ENCODE measurements around the gene SLC2A2. TPM values are rescaled to one million over a fixed set of nuclear protein-coding genes. Genes with fewer than 3 reads are reported as not detected.

The SLC2A2 gene
- total and polyA plus RNA-seq, 4 donors: 160 to 506 (median 321) TPM

DNA sequence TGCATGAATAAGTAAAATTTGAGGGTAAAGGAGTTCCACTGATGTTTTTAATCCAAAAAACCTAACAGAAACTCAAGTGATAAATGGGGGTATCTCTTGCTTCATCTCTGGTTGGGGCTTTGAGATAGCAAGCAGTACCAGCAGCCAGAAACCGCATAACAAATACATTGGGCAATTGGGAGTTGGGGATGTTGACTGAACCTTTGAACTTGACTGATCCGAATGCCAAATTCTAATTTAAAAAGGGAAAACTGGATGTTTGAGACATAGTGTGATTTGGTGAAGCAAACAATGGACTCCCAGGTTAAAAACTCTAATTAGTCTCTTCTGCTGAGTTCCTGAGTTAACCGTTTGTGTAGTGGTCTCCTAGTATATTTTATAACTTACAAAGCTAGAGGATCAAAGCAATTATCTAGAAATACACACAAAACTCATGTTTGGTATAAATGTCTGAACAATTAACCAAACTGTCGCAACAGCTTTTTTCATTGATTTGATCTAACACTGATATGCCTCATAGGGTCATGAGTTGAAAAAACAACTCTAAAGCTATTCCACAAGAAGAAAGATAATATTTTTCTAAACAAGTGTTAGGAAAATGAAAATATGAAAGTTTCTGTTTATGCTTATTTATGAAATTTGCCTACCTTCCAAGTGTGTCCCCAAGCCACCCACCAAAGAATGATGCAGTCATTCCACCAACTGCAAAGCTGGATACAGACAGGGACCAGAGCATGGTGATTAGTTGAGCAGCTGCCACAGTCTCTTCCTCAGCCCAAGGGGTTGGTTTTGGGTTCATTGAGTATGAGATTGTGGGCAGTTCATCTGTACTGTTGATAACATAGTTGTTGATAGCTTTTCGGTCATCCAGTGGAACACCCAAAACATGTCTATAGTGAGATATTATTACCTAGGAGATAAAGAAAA is 12.4 kb downstream of the SLC2A2 start:
- TF ChIP-seq HNF4G (IDR thresholded peaks at IDR 0.05): peak; percentile 52
- TF ChIP-seq, protein P1, sequence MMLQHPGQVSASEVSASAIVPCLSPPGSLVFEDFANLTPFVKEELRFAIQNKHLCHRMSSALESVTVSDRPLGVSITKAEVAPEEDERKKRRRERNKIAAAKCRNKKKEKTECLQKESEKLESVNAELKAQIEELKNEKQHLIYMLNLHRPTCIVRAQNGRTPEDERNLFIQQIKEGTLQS (IDR thresholded peaks at IDR 0.05): peak; percentile 65
- TF ChIP-seq SP1 (IDR thresholded peaks at IDR 0.05): peak; percentile 85
- TF ChIP-seq, protein P2, sequence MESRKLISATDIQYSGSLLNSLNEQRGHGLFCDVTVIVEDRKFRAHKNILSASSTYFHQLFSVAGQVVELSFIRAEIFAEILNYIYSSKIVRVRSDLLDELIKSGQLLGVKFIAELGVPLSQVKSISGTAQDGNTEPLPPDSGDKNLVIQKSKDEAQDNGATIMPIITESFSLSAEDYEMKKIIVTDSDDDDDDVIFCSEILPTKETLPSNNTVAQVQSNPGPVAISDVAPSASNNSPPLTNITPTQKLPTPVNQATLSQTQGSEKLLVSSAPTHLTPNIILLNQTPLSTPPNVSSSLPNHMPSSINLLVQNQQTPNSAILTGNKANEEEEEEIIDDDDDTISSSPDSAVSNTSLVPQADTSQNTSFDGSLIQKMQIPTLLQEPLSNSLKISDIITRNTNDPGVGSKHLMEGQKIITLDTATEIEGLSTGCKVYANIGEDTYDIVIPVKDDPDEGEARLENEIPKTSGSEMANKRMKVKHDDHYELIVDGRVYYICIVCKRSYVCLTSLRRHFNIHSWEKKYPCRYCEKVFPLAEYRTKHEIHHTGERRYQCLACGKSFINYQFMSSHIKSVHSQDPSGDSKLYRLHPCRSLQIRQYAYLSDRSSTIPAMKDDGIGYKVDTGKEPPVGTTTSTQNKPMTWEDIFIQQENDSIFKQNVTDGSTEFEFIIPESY (IDR thresholded peaks at IDR 0.05): peak; percentile 68
- TF ChIP-seq, protein P3, sequence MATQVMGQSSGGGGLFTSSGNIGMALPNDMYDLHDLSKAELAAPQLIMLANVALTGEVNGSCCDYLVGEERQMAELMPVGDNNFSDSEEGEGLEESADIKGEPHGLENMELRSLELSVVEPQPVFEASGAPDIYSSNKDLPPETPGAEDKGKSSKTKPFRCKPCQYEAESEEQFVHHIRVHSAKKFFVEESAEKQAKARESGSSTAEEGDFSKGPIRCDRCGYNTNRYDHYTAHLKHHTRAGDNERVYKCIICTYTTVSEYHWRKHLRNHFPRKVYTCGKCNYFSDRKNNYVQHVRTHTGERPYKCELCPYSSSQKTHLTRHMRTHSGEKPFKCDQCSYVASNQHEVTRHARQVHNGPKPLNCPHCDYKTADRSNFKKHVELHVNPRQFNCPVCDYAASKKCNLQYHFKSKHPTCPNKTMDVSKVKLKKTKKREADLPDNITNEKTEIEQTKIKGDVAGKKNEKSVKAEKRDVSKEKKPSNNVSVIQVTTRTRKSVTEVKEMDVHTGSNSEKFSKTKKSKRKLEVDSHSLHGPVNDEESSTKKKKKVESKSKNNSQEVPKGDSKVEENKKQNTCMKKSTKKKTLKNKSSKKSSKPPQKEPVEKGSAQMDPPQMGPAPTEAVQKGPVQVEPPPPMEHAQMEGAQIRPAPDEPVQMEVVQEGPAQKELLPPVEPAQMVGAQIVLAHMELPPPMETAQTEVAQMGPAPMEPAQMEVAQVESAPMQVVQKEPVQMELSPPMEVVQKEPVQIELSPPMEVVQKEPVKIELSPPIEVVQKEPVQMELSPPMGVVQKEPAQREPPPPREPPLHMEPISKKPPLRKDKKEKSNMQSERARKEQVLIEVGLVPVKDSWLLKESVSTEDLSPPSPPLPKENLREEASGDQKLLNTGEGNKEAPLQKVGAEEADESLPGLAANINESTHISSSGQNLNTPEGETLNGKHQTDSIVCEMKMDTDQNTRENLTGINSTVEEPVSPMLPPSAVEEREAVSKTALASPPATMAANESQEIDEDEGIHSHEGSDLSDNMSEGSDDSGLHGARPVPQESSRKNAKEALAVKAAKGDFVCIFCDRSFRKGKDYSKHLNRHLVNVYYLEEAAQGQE (IDR thresholded peaks at IDR 0.05): peak; percentile 45
- TF ChIP-seq YY1 (IDR thresholded peaks at IDR 0.05): peak; percentile 79
- peak; percentile 88 for TF ChIP-seq NR2F2 (IDR thresholded peaks at IDR 0.05)
- TF ChIP-seq GABPA (IDR thresholded peaks at IDR 0.05 in 1 of 2, conservative IDR thresholded peaks at IDR 0.05 in 1 of 2): no peak
- no peak for TF ChIP-seq EGR1 (IDR thresholded peaks at IDR 0.05; ENCODE audit: low read depth in 2 of 2)
- TF ChIP-seq, protein P4, sequence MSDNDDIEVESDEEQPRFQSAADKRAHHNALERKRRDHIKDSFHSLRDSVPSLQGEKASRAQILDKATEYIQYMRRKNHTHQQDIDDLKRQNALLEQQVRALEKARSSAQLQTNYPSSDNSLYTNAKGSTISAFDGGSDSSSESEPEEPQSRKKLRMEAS (IDR thresholded peaks at IDR 0.05): peak; percentile 72
- peak; percentile 95 for TF ChIP-seq FOXA1 (IDR thresholded peaks at IDR 0.05)
- peak; percentile 67 to 86 for TF ChIP-seq RXRA (IDR thresholded peaks at IDR 0.05)
- peak; percentile 86 to 92 for TF ChIP-seq HNF4A (conservative IDR thresholded peaks at IDR 0.05)
- TF ChIP-seq FOXA2 (IDR thresholded peaks at IDR 0.05): peak; percentile 94
- TF ChIP-seq RAD21 (IDR thresholded peaks at IDR 0.05): peak; percentile 42 to 46
- TF ChIP-seq, protein P5, sequence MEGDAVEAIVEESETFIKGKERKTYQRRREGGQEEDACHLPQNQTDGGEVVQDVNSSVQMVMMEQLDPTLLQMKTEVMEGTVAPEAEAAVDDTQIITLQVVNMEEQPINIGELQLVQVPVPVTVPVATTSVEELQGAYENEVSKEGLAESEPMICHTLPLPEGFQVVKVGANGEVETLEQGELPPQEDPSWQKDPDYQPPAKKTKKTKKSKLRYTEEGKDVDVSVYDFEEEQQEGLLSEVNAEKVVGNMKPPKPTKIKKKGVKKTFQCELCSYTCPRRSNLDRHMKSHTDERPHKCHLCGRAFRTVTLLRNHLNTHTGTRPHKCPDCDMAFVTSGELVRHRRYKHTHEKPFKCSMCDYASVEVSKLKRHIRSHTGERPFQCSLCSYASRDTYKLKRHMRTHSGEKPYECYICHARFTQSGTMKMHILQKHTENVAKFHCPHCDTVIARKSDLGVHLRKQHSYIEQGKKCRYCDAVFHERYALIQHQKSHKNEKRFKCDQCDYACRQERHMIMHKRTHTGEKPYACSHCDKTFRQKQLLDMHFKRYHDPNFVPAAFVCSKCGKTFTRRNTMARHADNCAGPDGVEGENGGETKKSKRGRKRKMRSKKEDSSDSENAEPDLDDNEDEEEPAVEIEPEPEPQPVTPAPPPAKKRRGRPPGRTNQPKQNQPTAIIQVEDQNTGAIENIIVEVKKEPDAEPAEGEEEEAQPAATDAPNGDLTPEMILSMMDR (IDR thresholded peaks at IDR 0.05; ENCODE audit: low read depth, low read length, missing input control): no peak
- peak; percentile 44 to 79 for TF ChIP-seq JUND (IDR thresholded peaks at IDR 0.05)
- no peak for TF ChIP-seq TAF1 (conservative IDR thresholded peaks at IDR 0.05)
- Histone ChIP-seq H3K4me3 (ENCODE audit: low read depth in 1 of 3, low read length in 3 of 3) (no peak overlapping the region), H3K4me1 (ENCODE audit: control insufficient read depth in 4 of 4, insufficient read depth in 4 of 4, low read length in 3 of 4) (peaks cover 10 to 83% (median 73%) of the 10 kb centered on the region in 4 donors), H3K9ac (ENCODE audit: low read depth in 1 of 2, low read length in 2 of 2) (no peak overlapping the region), H3K36me3 (ENCODE audit: control insufficient read depth in 4 of 4, insufficient read depth in 3 of 4, low read depth in 1 of 4, low read length in 3 of 4) (peaks cover 0 to 42% (median 14%) of the 10 kb centered on the region in 4 donors), H3K27me3 (ENCODE audit: control insufficient read depth in 4 of 4, insufficient read depth in 4 of 4, low read length in 3 of 4) (no peaks in the 10 kb centered on the region), H3K27ac (ENCODE audit: low read depth in 1 of 2, low read length in 2 of 2) (peak overlapping the region; percentile 63 to 71), H3K9me3 (ENCODE audit: control insufficient read depth in 4 of 4, low read length in 3 of 4) (no peaks in the 10 kb centered on the region)
- 33% methylated on average over 5 of the region's 5 CpGs for WGBS
- no peak for DNase-seq (ENCODE audit: low spot score)

Measured in liver (tissue), 9 donors.